Occipital lobe (tissue), 2 donors: ENCODE results near the gene LDB1. TPM values are rescaled to one million over a fixed set of nuclear protein-coding genes. Genes with fewer than 3 reads are reported as not detected.

Source experiments
- DNase-seq: peaks from one replicate; lab custom pipeline; 2025; lab: John Stamatoyannopoulos, UW
- total RNA-seq: library from RNA; depleted of rRNA; stranded (reverse); fragments of >200 nt; gene quantifications from one replicate; pipeline ENCODE4 v1.2.3, GENCODE V29; 2014

LDB1 gene
- total RNA-seq, 1 donor from 2014 or later: 70.8 TPM

- DNase-seq: no peak
Observed at GRCh38 chr10:102113261-102113955, 6.8 kb downstream of the LDB1 start.

GRCh38 chr10:102112210-102112817 lies 7.9 kb downstream of the LDB1 start:
- DNase-seq: no peak

- DNase-seq: no peak
Observed at GRCh38 chr10:102111276-102111675, 8.9 kb downstream of the LDB1 start.

DNA sequence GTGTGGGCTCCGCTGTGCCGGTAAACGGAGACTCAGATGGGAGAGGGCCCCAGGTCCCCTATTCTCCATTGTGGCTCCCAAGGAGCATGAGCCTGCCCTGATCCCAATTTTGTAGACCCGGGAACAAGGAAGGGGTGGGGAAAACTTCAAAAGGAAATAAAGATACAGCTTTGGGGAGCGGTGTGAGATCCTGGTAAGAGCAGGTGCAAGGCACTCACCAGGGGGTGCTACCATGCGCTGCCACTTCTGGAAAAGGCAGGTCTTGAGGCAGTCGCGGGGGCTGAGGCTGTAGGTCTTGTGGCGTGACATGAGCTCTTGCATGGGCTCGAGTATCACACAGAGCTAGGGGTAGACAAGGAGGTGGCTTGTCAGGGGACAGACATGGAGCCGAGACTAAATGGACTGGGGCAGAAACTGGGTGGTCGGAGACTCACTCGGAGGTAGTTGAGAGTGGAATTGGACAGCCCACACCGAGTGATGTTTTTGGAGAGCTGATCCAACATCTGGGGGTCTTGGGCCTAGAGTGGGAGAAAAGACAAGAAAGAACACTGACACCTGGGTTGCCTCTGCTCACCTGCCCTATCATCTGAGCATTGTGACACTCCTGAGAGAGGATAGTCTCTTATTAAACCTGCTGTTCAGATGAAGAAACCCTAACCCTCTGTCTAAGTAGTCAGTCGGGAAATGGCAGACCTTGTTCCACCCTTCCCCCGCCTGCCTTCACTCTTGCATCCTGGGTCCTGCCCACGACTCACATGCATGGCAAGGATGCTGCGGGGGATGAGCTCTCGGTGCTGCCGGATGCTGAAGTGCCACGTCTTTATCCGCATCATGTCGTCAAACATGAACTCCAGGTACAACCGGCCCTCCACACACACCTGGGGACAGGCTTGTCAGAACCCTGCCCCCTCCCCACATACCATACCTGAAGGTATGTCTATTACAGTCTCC lies 10.7 kb downstream of the LDB1 start:
- DNase-seq: no peak

- DNase-seq: no peak
Observed at GRCh38 chr10:102106998-102107397, 13.2 kb downstream of the LDB1 start.

GRCh38 chr10:102102421-102102820 lies 17.7 kb downstream of the LDB1 start:
- no peak for DNase-seq

GRCh38 chr10:102101152-102101551 lies 19.0 kb downstream of the LDB1 start:
- no peak for DNase-seq

GRCh38 chr10:102096449-102096848 lies 23.7 kb downstream of the LDB1 start:
- no peak for DNase-seq

DNA sequence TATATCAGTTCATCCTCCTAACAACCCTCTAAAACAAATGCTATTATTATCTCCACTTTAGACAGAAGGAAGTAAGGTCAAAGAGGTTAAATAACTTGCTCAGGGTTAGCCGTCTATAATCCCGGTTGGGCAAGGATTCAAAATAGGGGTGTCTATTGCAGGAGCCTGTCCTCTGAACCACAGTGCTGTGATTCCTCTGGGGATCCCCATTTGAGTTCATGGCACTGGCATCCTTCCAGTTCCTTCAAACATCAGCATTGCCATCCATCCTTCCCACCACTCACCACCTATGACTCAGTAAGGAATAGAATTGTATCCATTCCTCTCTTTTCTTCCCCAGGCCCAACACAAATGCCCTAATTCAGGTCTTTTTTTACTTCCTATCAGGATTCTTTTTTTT lies 29.4 kb downstream of the LDB1 start:
- no peak for DNase-seq

- DNase-seq: no peak
Observed at GRCh38 chr10:102086196-102086595, 34.0 kb downstream of the LDB1 start.

GRCh38 chr10:102085336-102085735 lies 34.8 kb downstream of the LDB1 start:
- DNase-seq: no peak

DNA sequence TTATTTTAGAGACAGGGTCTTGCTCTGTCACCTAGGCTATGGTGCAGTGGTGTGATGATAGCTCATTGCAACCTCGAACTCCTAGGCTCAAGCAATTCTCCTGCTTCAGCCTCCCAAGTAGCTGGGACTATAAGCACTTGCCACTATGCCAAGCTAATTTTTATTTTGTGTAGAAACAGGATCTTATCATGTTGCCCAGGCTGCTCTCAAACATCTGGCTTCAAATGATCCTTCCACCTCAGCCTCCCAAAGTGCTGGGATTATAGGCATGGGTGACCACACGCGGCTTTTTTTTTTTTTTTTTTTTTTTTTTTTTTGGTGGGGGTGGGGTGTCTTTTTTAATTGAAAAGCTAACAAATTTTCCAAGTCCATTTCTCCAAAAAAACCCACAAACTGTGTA lies 36.6 kb downstream of the LDB1 start:
- no peak for DNase-seq

DNA sequence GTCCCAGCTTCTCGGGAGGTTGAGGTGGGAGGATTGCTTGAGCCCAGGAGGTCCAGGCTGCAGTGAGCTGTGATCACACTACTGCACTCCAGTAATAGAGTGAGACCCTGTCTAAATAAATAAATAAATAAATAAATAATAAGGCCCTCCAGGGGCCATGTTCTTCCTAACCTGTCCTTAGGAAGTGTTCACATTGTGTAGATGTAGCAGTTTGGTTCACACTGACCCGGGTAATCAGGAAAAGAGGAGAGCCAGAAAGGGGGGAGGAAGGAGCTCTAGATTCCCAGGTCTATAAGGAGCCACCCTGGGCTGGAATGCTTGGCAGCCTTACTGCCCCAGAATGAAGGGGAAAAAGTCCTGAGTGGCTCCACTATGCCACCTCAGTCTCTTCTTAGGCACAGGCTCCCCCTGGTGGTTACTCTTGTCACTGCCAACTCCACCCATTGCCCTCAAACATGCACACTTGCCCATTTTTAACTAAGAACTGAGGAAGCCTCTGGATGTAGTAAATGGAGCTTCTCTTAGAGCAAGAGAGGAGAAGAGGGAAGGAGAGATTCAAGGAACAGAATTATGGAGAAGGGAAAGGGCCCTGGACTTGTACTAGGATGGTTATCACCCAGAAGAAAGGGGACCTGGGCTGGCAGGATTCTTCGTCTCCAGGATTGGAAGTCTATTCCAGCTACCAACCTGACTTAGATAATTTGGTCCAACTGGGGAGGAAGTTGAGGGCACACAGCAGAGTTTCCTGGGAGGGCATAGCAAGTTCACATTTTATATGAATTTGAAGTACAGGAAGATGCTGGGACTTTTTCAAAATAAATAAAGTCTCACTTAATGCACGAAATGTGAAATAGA lies 47.3 kb downstream of the LDB1 start:
- DNase-seq: peak; percentile 25

DNA sequence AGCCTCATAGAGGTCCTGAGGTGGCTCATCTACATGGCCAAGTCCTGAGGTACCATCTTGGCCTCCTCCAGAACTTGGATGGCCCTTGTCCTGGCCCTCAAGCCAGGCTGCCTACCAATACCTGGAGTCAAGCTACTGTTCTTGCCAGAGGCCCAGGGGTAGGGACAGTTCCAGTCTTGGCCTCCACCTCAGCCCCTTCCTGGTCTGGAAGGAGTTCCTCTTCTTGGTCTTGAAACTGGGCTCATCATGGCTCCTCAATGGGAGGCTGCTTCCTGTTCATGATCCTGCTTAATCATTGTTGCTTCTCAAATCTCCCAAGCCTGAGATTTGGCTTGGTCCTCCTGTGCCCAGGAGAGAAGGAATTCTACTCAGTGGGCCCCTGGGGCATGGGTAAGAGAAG lies 51.1 kb downstream of the LDB1 start:
- DNase-seq: no peak

DNA sequence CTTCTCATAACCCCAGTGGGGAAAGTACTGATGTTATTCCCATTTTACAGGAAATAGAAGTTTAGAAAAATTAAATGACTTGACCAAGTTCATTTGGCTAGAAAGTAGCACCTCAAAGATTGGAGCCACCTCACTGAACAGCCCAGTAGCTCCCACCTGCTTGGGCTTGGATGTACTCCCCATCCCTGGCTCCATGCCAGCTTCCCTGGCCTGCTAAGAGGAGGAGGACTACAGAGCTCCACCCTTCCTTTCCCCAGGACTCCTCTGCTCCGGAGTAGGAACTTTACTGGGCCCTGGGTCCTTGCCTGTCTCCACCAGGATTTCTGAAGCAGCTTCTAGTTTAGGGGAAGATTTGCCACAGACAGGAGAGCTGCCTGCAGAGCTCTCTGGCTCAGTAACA lies 52.0 kb downstream of the LDB1 start:
- no peak for DNase-seq

DNA sequence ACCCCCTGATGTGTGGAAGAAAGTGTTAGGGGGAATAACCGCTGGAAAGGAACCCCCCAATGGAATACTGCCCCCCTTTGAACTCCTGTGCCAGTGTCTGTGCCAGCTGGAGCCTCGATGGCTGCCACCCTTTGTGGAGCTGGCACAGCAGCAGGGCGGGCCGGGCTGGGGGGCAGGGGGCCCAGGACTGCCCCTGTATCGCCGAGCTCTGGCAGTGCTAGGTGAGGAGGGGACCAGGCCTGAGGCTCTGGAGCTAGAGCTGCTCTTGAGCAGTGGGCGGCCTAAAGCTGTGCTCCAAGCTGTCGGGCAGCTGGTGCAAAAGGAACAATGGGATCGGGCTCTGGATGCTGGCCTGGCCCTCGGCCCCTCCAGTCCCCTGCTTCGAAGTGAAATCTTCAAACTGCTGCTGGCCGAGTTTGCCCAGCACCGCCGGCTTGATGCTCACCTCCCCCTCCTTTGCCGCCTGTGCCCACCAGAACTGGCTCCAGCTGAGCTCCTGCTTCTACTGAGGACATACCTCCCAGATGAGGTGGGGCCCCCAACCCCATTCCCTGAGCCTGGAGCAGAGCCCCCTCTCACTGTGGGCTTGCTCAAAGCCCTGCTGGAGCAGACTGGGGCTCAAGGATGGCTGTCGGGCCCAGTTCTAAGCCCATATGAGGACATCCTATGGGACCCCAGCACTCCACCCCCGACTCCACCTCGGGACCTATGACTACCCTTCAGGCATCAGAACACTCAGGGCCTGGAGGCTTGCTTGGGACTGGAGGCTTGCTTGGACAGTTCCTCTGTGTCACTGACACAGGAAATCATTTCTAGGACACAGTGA lies 52.9 kb downstream of the LDB1 start:
- no peak for DNase-seq

DNA sequence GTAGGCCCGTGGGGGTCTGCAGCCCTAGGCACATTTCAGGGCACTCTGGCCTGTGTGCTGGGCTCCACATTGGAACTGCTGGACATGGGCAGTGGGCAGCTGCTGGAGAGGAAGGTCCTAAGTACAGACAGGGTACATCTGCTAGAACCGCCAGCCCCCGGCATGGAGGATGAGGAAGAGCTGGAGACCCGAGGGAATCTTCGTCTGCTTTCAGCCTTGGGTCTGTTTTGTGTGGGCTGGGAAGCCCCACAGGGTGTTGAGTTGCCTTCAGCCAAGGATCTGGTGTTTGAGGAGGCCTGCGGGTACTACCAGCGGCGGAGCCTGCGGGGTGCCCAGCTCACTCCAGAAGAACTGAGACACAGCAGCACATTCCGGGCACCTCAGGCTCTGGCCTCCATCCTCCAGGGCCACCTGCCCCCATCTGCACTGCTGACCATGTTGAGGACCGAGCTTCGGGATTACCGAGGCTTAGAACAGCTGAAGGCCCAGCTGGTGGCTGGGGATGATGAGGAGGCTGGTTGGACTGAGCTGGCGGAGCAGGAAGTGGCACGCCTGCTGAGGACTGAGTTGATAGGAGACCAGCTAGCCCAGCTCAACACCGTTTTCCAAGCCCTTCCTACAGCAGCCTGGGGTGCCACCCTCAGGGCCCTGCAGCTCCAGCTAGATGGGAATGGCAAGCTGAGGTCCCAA lies 53.6 kb downstream of the LDB1 start:
- DNase-seq: no peak

DNA sequence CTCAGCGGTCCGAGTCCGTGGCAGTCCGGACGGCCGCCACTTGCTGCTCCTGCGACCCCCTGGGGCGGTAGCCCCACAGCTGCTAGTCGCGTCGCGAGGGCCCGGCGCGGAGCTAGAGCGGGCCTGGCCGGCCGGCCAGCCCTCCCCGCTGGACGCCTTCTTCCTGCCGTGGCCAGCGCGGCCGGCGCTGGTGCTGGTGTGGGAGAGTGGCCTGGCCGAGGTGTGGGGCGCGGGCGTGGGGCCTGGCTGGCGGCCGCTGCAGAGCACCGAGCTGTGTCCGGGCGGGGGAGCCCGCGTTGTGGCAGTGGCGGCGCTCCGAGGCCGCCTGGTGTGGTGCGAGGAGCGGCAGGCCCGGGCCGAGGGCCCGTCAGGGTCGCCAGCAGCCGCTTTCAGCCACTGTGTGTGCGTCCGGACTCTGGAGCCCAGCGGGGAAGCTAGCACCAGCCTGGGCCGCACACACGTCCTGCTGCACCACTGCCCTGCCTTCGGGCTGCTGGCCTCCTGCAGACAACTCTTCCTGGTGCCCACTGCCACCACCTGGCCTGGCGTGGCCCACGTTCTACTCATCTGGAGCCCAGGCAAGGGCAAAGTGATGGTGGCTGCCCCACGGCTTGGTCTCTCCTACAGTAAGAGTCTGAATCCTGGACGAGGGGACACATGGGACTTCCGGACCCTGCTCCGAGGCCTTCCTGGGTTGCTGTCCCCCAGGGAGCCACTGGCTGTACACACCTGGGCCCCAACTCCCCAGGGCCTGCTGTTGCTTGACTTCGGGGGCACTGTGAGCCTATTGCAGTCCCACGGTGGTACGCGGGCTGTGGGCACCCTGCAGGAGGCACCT lies 54.4 kb downstream of the LDB1 start:
- DNase-seq: no peak
